GM19025 (cell line): ENCODE data around the gene ZNF827.

ENCODE experiments used
- ATAC-seq: cut with Tn5 transposase; IDR thresholded peaks from one replicate; pipeline ENCODE4 v1.9.1; 2021; ENCODE audit warnings: mild to moderate bottlenecking, low read depth, moderate library complexity; ENCODE audit not compliant: unreplicated experiment

Gene ZNF827

GRCh38 chr4:145732895-145733880, 205.4 kb downstream of the ZNF827 start:
- ATAC-seq: peak; percentile 82

- ATAC-seq: no peak
These were observed 206.4 kb downstream of the ZNF827 start for GRCh38 chr4:145732001-145732815.

- ATAC-seq: no peak
These were observed 207.6 kb downstream of the ZNF827 start for GRCh38 chr4:145731028-145731427.

- no peak for ATAC-seq
These were observed 208.6 kb downstream of the ZNF827 start for GRCh38 chr4:145730026-145730425.

GRCh38 chr4:145723336-145723735, 215.3 kb downstream of the ZNF827 start:
- no peak for ATAC-seq

- no peak for ATAC-seq
These were observed 216.1 kb downstream of the ZNF827 start for GRCh38 chr4:145722561-145722960.

- peak; percentile 24 for ATAC-seq
These were observed 218.0 kb downstream of the ZNF827 start for GRCh38 chr4:145720656-145721055.

- peak; percentile 50 for ATAC-seq
These were observed 218.6 kb downstream of the ZNF827 start for GRCh38 chr4:145719752-145720624.

GRCh38 chr4:145716661-145717200, 221.9 kb downstream of the ZNF827 start:
- ATAC-seq: no peak

- no peak for ATAC-seq
These were observed 222.4 kb downstream of the ZNF827 start for GRCh38 chr4:145716200-145716599.

- no peak for ATAC-seq
These were observed 228.8 kb downstream of the ZNF827 start for GRCh38 chr4:145709843-145710242.

GRCh38 chr4:145709336-145709735, 229.3 kb downstream of the ZNF827 start:
- no peak for ATAC-seq
